GM12873 (cell line): ENCODE results near the gene GRK3.
A peak's percentile ranks its signal among the peaks of the same experiment; 100 is the strongest.

Experiments used
- CTCF ChIP-seq: IDR thresholded peaks from 2 replicates; pipeline ENCODE4 v1.5.1; 2012; ENCODE audit warnings: low read depth, mild to moderate bottlenecking, moderate library complexity, low read length, control low read depth; ENCODE audit not compliant: insufficient read depth; ENCODE audit errors: missing control alignments

Gene GRK3

DNA sequence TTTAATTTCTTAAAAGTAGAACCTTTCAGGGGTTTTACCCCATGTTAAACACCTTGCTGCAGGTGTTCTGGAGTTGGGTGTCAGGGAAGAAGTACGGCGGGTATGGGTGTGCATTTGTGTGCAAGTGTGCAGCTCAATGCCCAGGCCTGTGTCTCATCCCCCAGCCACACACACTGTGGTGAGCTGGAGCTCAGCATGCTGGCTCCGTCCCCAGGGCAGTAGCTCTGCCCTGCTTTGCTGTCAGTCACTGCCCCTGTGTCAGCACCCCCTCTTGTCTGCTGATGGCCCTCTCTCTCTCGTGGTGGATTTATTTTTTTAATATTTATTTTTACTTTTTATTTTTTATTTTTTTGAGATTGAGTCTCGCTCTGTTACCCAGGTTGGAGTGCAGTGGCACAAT is 141.7 kb downstream of the GRK3 start:
- TF ChIP-seq CTCF, result no peak

GRCh38 chr22:25709758-25710157 is 145.3 kb downstream of the GRK3 start:
- peak; percentile 28 for TF ChIP-seq CTCF

- TF ChIP-seq CTCF, result no peak
These were observed 146.0 kb downstream of the GRK3 start for GRCh38 chr22:25710501-25710900.

DNA sequence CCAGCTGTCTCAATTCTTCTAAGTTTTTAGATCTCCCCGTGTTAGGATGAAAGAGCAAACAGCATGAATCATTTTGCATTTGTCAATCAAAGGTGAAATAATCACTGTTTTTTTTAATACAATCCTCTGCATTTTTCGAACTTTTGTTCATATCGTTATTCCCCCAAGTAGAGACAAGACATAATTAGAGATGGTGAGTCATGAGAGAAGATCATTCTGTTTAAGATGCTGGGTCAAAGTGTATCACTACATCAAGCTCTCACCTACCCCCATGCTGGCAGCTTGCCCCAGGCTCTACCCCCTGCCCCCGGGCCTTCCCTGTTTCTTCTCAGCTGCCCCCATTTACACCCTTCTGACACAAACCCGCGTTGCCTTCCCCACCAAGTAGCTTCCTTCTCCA is 147.0 kb downstream of the GRK3 start:
- no peak for TF ChIP-seq CTCF

GRCh38 chr22:25712661-25713400 is 148.4 kb downstream of the GRK3 start:
- TF ChIP-seq CTCF, result no peak

- TF ChIP-seq CTCF, result no peak
These were observed 149.6 kb downstream of the GRK3 start for GRCh38 chr22:25714070-25714469.

GRCh38 chr22:25714739-25715138 is 150.3 kb downstream of the GRK3 start:
- no peak for TF ChIP-seq CTCF

- TF ChIP-seq CTCF, result no peak
These were observed 152.2 kb downstream of the GRK3 start for GRCh38 chr22:25716637-25717036.
